Mesodermal cell (in vitro differentiated cells): ENCODE data around the gene TRAPPC12.

Source experiments
- H3K27ac ChIP-seq: 2 replicates; pipeline ENCODE4 v1.7.0; 2013; ENCODE audit warnings: mild to moderate bottlenecking, low read depth, low read length, moderate library complexity; ENCODE audit not compliant: severe bottlenecking
- H3K36me3 ChIP-seq: 2 replicates; pipeline ENCODE4 v1.7.1; 2013; ENCODE audit warnings: mild to moderate bottlenecking, low read length, moderate library complexity; ENCODE audit not compliant: control insufficient read depth, insufficient read depth
- H3K4me1 ChIP-seq: one replicate; pipeline ENCODE4 v1.7.1; 2013; ENCODE audit warnings: mild to moderate bottlenecking, low read length; ENCODE audit not compliant: insufficient read depth, control insufficient read depth, poor library complexity, severe bottlenecking
- H3K4me3 ChIP-seq: 2 replicates; pipeline ENCODE4 v1.7.0; 2013; ENCODE audit warnings: low read length, control low read depth, mild to moderate bottlenecking; ENCODE audit not compliant: insufficient read depth, poor library complexity, severe bottlenecking; ENCODE audit errors: extremely low read depth
- H3K9me3 ChIP-seq: 2 replicates; pipeline ENCODE4 v1.7.1; 2013; ENCODE audit warnings: mild to moderate bottlenecking, low read length, moderate library complexity; ENCODE audit not compliant: control insufficient read depth
- WGBS, 2 experiments: methylation state at CpG; one replicate each; pipeline ENCODE4 v1.1.5; 2013; ENCODE audit warnings: missing lambda C conversion rate in 2 of 2; ENCODE audit not compliant: insufficient coverage in 2 of 2; 5-methylcytosine and 5-hydroxymethylcytosine counted together

The TRAPPC12 gene

DNA sequence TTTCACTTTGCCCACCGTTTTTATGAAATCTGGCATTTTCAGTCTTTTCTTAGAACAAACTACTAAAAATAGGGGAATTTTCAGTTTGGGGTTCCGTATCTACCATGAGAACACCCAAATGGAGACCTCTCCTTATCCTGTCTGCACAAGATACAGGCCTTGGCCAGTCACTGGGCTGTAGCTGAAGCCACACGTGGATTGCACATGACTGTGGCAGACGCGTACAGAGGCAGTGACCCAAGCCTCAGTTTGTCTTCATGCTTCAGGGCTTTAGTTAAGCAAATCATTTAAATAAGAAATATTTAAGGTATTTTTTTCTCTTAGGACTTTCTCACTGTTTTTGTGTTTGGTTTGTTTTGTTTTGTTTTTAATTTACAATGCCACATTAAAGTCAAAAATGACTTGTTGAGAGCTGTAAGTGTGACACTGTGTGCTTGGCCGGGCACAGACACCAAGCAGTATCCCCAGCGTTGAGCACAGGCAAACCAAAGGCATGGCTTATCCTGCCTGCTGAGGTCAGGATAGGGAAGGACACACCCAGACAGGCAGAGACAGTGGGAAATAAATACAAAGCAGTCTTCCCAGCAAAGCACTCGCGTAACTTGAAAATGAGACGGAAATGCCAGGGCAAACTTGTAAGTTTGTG lies 53.3 kb downstream of the TRAPPC12 start:
- Histone ChIP-seq H3K27ac (no peak overlapping the region), H3K36me3 (peaks cover 14% of the 10 kb centered on the region), H3K4me1 (peaks cover 6% of the 10 kb centered on the region), H3K9me3 (no peaks in the 10 kb centered on the region), H3K4me3 (no peak overlapping the region)
- WGBS, 2 experiments = 90 to 91% methylated on average over 5 to 7 of the region's 10 CpGs

DNA sequence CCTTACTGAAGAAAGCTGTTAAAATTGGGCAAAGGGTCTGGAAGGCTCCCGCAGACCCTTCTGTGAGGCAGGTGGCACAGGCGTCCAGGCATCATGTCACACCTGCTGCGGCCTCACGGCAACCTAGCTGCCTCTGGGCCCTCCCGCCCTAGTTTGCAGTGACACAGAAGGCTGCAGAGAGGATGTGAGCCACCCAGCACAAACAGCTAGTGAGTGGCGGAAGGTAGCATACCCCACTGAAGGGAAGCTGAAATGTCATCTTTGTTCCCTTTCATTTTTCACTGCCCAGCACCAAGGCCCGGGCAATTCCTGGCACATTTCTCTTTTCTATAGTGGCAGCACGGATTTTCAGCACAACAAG lies 53.8 kb downstream of the TRAPPC12 start:
- H3K9me3 ChIP-seq = no peaks in the 10 kb centered on the region
- H3K4me1 ChIP-seq = peaks cover 6% of the 10 kb centered on the region
- H3K36me3 ChIP-seq = peaks cover 13% of the 10 kb centered on the region
- H3K4me3 ChIP-seq = no peak overlapping the region
- WGBS, 2 experiments = 87 to 92% methylated on average over 5 to 6 of the region's 8 CpGs
- no peak overlapping the region for H3K27ac ChIP-seq

- no peak overlapping the region for H3K27ac ChIP-seq
- H3K36me3 ChIP-seq = peaks cover 7% of the 10 kb centered on the region
- 88 to 93% methylated on average over 4 of the region's 7 CpGs for WGBS, 2 experiments
Measured at GRCh38 chr2:3433776-3434400, 54.4 kb downstream of the TRAPPC12 start.

DNA sequence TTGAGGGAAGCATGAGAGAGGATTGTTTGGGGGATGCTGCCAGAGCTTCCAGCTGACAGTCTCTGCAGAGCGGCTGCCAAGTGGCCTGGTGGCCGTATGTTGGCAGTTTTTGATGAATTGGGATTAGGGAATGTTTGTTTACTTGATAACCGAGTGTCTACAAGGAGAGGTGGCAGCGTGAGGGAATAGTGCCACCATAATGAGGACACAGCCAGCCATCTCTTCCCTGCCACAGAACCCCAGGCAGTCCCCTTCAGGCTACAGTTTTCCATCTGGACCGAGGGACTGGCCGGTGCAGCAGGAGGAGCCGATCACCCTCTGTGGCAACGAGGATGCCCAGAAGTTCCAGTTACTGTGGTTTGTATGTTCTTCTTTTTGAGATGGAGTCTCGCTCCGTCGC lies 55.2 kb downstream of the TRAPPC12 start:
- WGBS, 2 experiments = 93 to 100% methylated on average over 7 to 8 of the region's 11 CpGs
- Histone ChIP-seq H3K36me3 (peaks cover 7% of the 10 kb centered on the region), H3K27ac (no peak overlapping the region), H3K9me3 (no peaks in the 10 kb centered on the region), H3K4me3 (no peak overlapping the region), H3K4me1 (peaks cover 6% of the 10 kb centered on the region)

More at GRCh38 chr2:3433776-3434400, 54.4 kb downstream of the TRAPPC12 start:
- Histone ChIP-seq H3K4me3 (no peak overlapping the region), H3K9me3 (no peaks in the 10 kb centered on the region), H3K4me1 (peaks cover 6% of the 10 kb centered on the region)

DNA sequence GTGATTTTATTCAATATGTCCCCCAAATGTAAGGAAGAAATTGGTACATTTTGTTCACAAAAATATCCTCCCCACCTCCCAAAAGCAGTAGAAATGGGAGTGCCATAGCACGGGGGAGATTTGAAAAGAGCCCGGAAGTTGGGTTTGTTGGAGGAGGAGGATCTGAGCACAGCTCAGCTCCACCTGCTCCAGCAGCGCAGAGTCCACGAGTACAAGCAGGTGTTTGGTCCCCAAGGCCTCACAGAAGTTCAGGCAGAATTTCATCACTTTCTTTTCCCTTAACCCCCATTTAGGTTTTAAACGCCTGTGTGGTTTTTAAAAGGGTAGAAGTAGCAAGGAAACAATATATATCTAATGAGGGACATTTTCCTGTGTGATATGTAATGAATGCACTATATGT lies 56.0 kb downstream of the TRAPPC12 start:
- peaks cover 3% of the 10 kb centered on the region for H3K36me3 ChIP-seq
- H3K4me3 ChIP-seq = no peak overlapping the region
- no CpG with 5 or more reads among the region's 5 CpGs for WGBS, 2 experiments
- peaks cover 6% of the 10 kb centered on the region for H3K4me1 ChIP-seq
- no peaks in the 10 kb centered on the region for H3K9me3 ChIP-seq
- no peak overlapping the region for H3K27ac ChIP-seq

- Histone ChIP-seq H3K36me3 (peaks cover 18% of the 10 kb centered on the region), H3K27ac (no peak overlapping the region), H3K9me3 (no peaks in the 10 kb centered on the region), H3K4me3 (no peak overlapping the region), H3K4me1 (no peaks in the 10 kb centered on the region)
- 92 to 100% methylated on average over 1 to 2 of the region's 2 CpGs for WGBS, 2 experiments
Measured at GRCh38 chr2:3440477-3440876, 61.0 kb downstream of the TRAPPC12 start.

- Histone ChIP-seq H3K4me1 (no peaks in the 10 kb centered on the region), H3K9me3 (no peaks in the 10 kb centered on the region), H3K27ac (no peak overlapping the region), H3K4me3 (no peak overlapping the region), H3K36me3 (peaks cover 28% of the 10 kb centered on the region)
Measured at GRCh38 chr2:3441465-3441864, 62.0 kb downstream of the TRAPPC12 start.

- H3K36me3 ChIP-seq = peaks cover 35% of the 10 kb centered on the region
Measured at GRCh38 chr2:3442185-3442584, 62.7 kb downstream of the TRAPPC12 start.

GRCh38 chr2:3443083-3443482 lies 63.6 kb downstream of the TRAPPC12 start:
- Histone ChIP-seq H3K27ac (no peak overlapping the region), H3K4me3 (no peak overlapping the region), H3K9me3 (no peaks in the 10 kb centered on the region), H3K4me1 (no peaks in the 10 kb centered on the region), H3K36me3 (peaks cover 37% of the 10 kb centered on the region)
- 98 to 99% methylated on average over 7 to 10 of the region's 11 CpGs for WGBS, 2 experiments

More at GRCh38 chr2:3442185-3442584, 62.7 kb downstream of the TRAPPC12 start:
- Histone ChIP-seq H3K4me3 (no peak overlapping the region), H3K27ac (no peak overlapping the region), H3K9me3 (no peaks in the 10 kb centered on the region), H3K4me1 (no peaks in the 10 kb centered on the region)
- WGBS, 2 experiments = 90 to 100% methylated on average over 2 to 3 of the region's 6 CpGs

DNA sequence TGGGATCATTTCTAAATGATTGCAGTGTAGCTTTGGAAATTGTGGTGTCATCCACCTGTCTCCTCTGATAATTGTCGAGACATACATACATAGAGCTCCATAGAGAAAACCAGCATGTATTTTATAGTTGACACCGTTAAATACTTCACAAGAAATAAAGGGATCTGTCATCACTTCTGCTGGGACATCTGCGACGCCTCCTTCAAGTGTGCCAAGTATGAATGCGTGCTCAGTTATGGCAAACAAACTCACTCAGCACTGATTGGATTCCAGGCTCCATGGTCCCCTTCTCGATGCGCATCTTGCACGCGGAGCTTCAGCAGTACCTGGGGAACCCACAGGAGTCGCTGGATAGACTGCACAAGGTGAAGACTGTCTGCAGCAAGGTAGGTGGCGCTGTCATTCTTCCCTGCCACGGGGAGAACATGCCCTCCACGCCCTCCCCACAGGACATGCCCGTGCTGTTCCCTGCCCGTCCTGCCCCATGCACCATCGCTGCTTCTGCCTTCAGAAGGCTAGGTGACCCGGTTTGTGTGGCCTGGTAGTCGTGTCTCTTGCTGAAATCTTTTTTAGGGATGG lies 64.1 kb downstream of the TRAPPC12 start:
- Histone ChIP-seq H3K27ac (no peak overlapping the region), H3K9me3 (no peaks in the 10 kb centered on the region), H3K36me3 (peaks cover 37% of the 10 kb centered on the region), H3K4me3 (no peak overlapping the region), H3K4me1 (no peaks in the 10 kb centered on the region)
- WGBS, 2 experiments = 91 to 94% methylated on average over 17 to 18 of the region's 18 CpGs

- Histone ChIP-seq H3K4me1 (no peaks in the 10 kb centered on the region), H3K27ac (no peak overlapping the region), H3K4me3 (no peak overlapping the region), H3K36me3 (peaks cover 54% of the 10 kb centered on the region), H3K9me3 (no peaks in the 10 kb centered on the region)
- WGBS, 2 experiments = 96 to 98% methylated on average over 8 to 9 of the region's 11 CpGs
Measured at GRCh38 chr2:3445891-3446290, 66.4 kb downstream of the TRAPPC12 start.
